Cardiac fibroblast (primary cell): Measurements from ENCODE around the gene SH2D2A.

Source experiments
- DNase-seq, 2 donors: peaks; one replicate each; pipeline versions ENCODE4 v3.0.0 to v3.0.0-alpha.2; 2010; ENCODE audit warnings: low read depth in 2 of 2
- H3K4me3 ChIP-seq, 2 donors: replicated peaks in 1 of 2; 1 replicate in 1 of 2; 2 replicates in 1 of 2; pipeline ENCODE4 v1.5.1; 2011; ENCODE audit warnings: low read depth in 2 of 2, low read length in 2 of 2, mild to moderate bottlenecking in 2 of 2, moderate library complexity in 1 of 2
- CTCF ChIP-seq: IDR thresholded peaks from one replicate; pipeline ENCODE4 v1.5.1; 2011; ENCODE audit warnings: low read depth, mild to moderate bottlenecking, low read length, inconsistent platforms

SH2D2A gene

GRCh38 chr1:156857532-156857931 lies 40.9 kb upstream of the SH2D2A start:
- DNase-seq = no peak
- no peak overlapping the region for H3K4me3 ChIP-seq
- TF ChIP-seq CTCF = no peak

GRCh38 chr1:156856282-156856785 lies 39.7 kb upstream of the SH2D2A start:
- no peak for TF ChIP-seq CTCF
- no peak for DNase-seq
- no peak overlapping the region for H3K4me3 ChIP-seq

GRCh38 chr1:156854634-156855033 lies 38.0 kb upstream of the SH2D2A start:
- no peak overlapping the region for H3K4me3 ChIP-seq
- peak; percentile 6 for TF ChIP-seq CTCF
- no peak for DNase-seq

GRCh38 chr1:156853761-156854160 lies 37.1 kb upstream of the SH2D2A start:
- TF ChIP-seq CTCF = no peak
- H3K4me3 ChIP-seq = no peak overlapping the region
- DNase-seq = no peak

GRCh38 chr1:156852418-156852874 lies 35.8 kb upstream of the SH2D2A start:
- DNase-seq = peak; percentile 11 to 55
- no peak overlapping the region for H3K4me3 ChIP-seq
- no peak for TF ChIP-seq CTCF

GRCh38 chr1:156851779-156852417 lies 35.2 kb upstream of the SH2D2A start:
- H3K4me3 ChIP-seq = no peak overlapping the region
- DNase-seq = no peak
- no peak for TF ChIP-seq CTCF

- TF ChIP-seq CTCF = no peak
- no peak overlapping the region for H3K4me3 ChIP-seq
- DNase-seq = no peak
These were observed 32.5 kb upstream of the SH2D2A start for GRCh38 chr1:156849151-156849496.
